ENCODE data around the gene TRPM5.

TRPM5 gene

GRCh38 chr11:2419638-2420501, 24.4 kb downstream of the TRPM5 start:
- peak; percentile 57 for DNase-seq

GRCh38 chr11:2418693-2419360, 25.5 kb downstream of the TRPM5 start:
- no peak for DNase-seq

GRCh38 chr11:2417856-2418692, 26.2 kb downstream of the TRPM5 start:
- DNase-seq, result no peak

GRCh38 chr11:2416765-2417164, 27.5 kb downstream of the TRPM5 start:
- DNase-seq, result no peak

GRCh38 chr11:2415601-2416380, 28.5 kb downstream of the TRPM5 start:
- DNase-seq, result no peak

GRCh38 chr11:2415171-2415570, 29.1 kb downstream of the TRPM5 start:
- DNase-seq, result no peak

- no peak for DNase-seq
Observed at GRCh38 chr11:2414616-2415015, 29.7 kb downstream of the TRPM5 start.

- DNase-seq, result no peak
Observed at GRCh38 chr11:2413742-2414579, 30.4 kb downstream of the TRPM5 start.

- no peak for DNase-seq
Observed at GRCh38 chr11:2412323-2412722, 32.0 kb downstream of the TRPM5 start.

- DNase-seq, result no peak
Observed at GRCh38 chr11:2411446-2412305, 32.6 kb downstream of the TRPM5 start.

GRCh38 chr11:2410616-2411015, 33.7 kb downstream of the TRPM5 start:
- DNase-seq, result no peak

- DNase-seq, result no peak
Observed at GRCh38 chr11:2409611-2410468, 34.5 kb downstream of the TRPM5 start.

- DNase-seq, result no peak
Observed at GRCh38 chr11:2409126-2409525, 35.2 kb downstream of the TRPM5 start.

- DNase-seq, result no peak
Observed at GRCh38 chr11:2408671-2409070, 35.6 kb downstream of the TRPM5 start.

GRCh38 chr11:2406878-2407410, 37.4 kb downstream of the TRPM5 start:
- no peak for DNase-seq

GRCh38 chr11:2406451-2406850, 37.9 kb downstream of the TRPM5 start:
- DNase-seq, result no peak

GRCh38 chr11:2404735-2405196, 39.5 kb downstream of the TRPM5 start:
- no peak for DNase-seq

GRCh38 chr11:2402890-2403645, 41.2 kb downstream of the TRPM5 start:
- no peak for DNase-seq

All from stimulated activated CD4-positive, alpha-beta T cell treated with anti-CD3 and anti-CD28 coated beads, Interleukin-1b, Interleukin-23, amount 100 ng/mL, for 48 hours (primary cell).